DMS114 treated with DMSO at 0.1 percent for 48 hours (cell line): ENCODE measurements around the gene STK11.
"Not testable (repeated sequence)": the region's sequence is repeated elsewhere in the genome, so short reads cannot be mapped to it uniquely, and the experiment has no call there.

Experiments used
- DNase-seq: peaks from one replicate; lab custom pipeline; 2025; ENCODE audit not compliant: unreplicated experiment; lab: John Stamatoyannopoulos, UW

Gene STK11

DNA sequence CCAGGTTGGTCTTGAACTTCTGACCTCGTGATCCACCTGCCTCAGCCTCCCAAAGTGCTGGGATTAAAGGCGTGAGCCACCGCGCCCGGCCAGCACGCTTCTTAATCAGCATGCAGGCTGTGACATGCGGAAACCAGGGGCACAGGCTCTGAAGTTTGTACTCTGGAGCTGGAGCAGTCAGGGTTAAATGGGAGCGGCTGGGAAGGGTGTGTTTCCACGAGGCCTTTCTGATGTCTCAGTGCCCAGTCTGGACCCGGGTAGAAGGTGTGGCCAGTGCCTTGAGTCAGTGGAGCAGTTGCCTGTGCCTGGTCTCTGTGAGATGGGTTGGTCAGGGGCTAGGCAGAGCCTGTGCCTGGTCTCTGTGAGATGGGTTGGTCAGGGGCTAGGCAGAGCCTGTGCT is 3.3 kb downstream of the STK11 start:
- not testable (repeated sequence) for DNase-seq

GRCh38 chr19:1210227-1210538 is 4.6 kb downstream of the STK11 start:
- no peak for DNase-seq

DNA sequence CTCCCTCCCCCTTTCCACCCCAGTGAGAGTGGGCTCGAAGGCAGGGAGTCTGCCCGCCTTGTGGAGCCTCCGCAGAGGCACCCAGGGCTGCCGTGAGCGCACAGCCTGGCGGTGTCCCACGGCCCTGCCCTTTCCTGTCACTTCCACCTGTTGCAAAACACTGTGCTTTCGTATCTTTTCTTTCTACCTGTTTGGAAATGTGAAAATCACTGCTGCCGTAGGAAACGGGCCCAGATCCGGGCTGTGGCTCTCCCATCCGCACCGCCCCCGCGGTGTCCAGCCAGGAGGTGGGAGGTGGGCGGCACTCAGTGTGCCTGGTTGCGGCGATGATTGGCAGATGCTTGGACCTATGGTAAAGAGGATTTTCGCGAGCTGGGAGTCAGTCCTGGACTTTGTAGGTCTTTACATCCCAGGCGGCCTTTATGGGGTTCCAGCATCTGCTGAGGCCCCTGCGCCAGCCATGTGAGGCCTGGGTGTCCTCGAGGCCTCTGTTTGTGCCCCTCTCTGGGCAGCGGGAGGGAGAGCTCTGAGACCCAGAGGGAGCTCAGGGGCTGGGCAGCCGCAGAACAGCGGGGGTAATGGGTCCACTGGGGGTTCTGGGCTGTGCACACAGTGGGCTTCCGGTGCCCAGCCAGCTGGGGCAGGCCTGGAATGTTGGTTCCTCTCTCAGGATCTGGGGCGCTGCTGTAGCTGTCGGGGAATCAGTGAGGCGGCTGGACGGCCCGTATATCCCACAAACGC is 6.1 kb downstream of the STK11 start:
- DNase-seq, result no peak

- DNase-seq, result no peak
These were observed 8.1 kb downstream of the STK11 start for GRCh38 chr19:1213391-1214286.

DNA sequence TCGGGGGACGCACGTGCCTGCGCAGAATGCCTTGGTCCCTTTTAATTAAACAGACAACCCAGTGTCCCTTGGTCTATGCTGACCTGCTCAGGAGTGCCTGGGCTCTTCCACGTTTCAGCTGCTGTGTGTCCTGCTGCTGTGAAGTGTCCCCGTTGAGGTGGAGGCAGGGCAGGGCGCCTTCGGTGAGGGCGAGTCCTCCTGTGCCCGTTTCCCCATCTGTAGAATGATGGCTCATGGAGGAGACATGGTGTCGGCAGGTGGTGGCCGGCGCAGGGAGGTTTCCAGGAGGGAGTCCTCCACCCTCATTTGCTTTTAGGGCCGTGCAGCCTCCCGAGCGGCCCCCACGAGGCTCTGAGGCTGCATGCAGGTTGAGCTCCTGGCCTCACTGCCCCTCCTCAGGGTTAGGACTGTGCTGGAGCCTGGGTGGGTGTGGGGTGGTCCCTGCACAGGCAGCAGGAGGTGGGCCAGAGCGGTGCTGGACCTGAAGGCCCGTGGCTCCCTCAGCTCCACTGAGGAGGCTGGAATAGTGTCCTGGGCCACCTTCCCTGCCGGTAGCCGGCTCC is 8.8 kb downstream of the STK11 start:
- DNase-seq, result no peak

DNA sequence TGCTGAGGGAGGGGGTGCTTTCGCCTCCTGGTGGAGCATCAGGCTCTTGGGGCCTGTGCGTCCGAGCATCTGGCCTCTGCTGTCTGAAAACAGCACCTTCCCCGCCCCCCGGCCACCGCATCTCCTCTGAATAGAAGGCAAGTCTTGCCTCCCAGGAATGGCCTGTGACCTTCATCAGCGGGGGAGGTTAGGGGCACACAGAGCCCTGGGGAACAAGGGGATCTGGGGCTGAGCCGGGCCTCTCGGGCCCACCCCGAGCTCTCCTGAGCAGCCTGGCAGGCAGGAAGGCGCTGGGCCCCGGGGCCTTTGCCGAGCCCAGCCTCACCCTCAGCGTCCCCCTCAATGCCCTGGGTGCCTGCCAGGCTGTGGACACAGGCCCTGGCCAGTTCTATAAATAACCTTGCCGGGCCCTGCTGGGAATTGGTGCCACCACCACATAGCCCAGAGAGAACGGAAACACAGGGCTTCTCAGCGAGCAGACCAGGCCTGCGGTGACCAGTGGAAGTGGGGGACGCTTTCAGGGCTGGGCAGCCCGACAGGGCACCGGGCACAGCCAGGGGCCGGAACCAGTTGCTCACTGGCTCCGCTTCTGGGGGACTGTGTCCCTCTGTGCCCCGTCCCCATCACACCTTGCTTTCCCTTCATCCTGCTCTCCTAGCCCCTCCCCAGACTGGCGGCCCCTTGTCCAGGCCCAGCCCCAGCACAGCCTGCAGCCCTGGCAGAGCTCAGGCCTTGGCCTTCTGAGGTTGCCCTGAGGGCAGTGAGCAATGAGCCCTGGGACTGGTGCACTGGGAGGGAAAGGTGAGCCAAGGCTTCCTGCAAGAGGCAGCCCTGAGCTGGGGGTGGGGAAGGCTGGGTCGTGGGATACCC is 9.5 kb downstream of the STK11 start:
- no peak for DNase-seq

DNA sequence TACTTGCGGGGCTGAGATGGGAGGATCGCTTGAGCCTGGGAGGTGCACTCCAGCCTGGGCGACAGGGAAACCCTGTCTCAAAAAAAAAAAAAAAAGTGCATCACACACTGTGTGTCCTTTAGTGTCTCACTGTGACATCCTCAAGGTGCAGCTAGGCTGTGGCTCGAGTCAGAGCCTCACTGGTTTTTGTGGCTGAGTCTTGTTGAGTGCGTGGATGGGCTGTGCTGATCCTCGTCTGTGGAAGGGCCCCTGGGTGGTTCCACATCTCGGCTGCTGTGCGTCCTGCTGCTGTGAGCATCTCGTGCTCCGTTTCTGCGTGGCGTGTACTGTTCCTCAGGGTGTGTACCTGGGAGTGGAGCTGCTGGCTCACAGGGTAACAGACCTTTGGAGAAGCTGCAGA is 11.2 kb downstream of the STK11 start:
- no peak for DNase-seq

DNA sequence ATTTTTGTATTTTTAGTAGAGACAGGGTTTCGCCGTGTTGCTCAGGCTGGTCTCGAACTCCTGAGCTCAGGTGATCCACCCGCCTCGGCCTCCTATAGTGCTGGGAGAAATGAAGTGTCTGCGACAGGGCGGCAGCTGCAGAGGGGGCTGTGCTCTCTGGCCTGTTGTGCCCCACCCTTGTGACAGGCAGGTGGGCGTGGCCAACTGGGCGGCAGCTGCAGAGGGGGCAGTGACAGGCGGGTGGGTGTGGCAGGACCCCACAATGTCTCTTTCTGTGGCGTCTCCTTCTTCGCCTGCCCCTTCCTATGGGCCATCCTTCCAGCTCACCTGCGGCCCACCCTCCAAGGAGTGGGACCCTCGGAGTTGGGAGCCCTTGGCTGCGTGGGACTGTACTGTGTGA is 11.8 kb downstream of the STK11 start:
- no peak for DNase-seq

DNA sequence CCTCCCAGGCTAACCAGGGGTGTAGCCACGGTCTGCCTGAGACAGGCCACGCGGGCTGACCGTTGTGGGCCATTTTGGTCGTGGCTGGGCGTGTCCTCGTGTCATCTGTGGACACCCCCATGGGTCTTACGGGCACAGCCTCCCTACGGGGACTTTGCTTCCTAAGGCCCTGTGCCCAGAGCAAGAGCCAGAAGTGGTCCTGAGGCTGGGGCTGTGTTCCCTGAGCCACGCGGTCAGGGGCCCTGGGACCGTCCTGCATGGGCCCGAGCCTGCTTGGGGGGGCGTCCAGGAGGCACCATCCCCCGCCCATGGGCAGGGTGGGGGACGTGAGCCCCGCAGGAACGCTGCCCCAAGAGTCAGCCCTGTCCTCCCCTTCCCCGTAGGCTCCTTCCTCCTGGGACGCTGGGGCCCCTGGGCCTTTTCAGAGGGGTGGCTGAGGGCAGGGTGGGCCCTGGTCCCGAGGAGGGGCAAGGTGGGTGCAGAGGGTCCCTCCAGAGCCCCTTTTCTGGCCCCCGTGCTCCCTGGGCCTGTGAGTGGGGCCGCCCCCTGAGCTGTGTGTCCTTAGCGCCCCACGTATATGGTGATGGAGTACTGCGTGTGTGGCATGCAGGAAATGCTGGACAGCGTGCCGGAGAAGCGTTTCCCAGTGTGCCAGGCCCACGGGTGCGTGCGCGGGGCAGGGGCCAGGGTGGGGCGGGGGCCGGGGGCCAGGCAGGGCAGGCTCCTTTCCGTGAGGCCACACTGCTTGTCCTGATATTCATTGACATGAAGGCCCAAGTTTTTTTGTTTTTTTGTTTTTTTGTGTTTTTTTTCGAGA is 13.4 kb downstream of the STK11 start:
- DNase-seq, result no peak

DNA sequence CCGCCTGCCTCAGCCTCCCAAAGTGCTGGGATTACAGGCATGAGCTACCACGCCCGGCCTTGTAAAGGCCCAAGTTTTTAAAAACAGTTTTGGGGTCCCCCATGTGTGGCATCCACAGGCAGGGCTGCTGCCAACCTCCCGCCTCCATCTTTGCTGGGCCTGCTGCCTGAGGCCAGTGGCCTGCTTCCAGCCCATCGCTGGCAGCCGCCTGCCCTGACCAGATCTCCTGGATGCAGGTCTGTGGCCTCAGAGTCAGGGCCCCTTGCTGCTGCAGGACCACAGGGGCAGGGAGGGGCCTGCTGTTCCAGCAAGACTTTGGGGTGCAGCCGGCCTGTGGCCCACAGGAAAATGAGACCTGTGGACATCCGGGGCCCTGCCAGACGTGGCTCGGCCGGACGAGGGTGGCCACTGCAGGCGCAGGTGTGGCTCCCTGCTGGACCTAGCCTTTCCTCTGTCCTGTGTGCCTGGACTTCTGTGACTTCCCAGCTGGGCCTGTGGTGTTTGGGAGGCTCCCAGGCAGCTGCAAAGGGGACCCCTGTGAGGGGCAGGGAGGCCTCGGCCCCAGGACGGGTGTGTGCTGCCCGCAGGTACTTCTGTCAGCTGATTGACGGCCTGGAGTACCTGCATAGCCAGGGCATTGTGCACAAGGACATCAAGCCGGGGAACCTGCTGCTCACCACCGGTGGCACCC is 14.4 kb downstream of the STK11 start:
- no peak for DNase-seq

- no peak for DNase-seq
These were observed 14.9 kb downstream of the STK11 start for GRCh38 chr19:1220477-1220930.

GRCh38 chr19:1220976-1221903 is 15.7 kb downstream of the STK11 start:
- DNase-seq, result no peak

GRCh38 chr19:1221904-1222255 is 16.3 kb downstream of the STK11 start:
- DNase-seq, result no peak

GRCh38 chr19:1222394-1222793 is 16.8 kb downstream of the STK11 start:
- DNase-seq, result no peak

- DNase-seq, result no peak
These were observed 17.7 kb downstream of the STK11 start for GRCh38 chr19:1223018-1223855.

GRCh38 chr19:1224047-1224825 is 18.7 kb downstream of the STK11 start:
- DNase-seq, result no peak

- DNase-seq, result no peak
These were observed 19.3 kb downstream of the STK11 start for GRCh38 chr19:1224847-1225246.
